ENCODE data around the gene LRWD1. TPM values are rescaled to one million over a fixed set of nuclear protein-coding genes. Genes with fewer than 3 reads are reported as not detected.

Gene LRWD1
- total and polyA plus RNA-seq, 12 donors = 6.5 to 21.3 (median 9.5) TPM

- WGBS, 2 donors = 92 to 93% methylated on average over 10 of the region's 10 CpGs
- intact Hi-C loops (cut with DNase I) = no loop called here
- Histone ChIP-seq H3K4me1 (no peaks in the 10 kb centered on the region), H3K36me3 (peaks cover 0 to 51% (median 16%) of the 10 kb centered on the region in 9 donors), H3K4me3 (no peak overlapping the region), H3K27ac (no peak overlapping the region), H3K9me3 (no peaks in the 10 kb centered on the region), H3K27me3 (no peaks in the 10 kb centered on the region)
- TF ChIP-seq, protein P1, sequence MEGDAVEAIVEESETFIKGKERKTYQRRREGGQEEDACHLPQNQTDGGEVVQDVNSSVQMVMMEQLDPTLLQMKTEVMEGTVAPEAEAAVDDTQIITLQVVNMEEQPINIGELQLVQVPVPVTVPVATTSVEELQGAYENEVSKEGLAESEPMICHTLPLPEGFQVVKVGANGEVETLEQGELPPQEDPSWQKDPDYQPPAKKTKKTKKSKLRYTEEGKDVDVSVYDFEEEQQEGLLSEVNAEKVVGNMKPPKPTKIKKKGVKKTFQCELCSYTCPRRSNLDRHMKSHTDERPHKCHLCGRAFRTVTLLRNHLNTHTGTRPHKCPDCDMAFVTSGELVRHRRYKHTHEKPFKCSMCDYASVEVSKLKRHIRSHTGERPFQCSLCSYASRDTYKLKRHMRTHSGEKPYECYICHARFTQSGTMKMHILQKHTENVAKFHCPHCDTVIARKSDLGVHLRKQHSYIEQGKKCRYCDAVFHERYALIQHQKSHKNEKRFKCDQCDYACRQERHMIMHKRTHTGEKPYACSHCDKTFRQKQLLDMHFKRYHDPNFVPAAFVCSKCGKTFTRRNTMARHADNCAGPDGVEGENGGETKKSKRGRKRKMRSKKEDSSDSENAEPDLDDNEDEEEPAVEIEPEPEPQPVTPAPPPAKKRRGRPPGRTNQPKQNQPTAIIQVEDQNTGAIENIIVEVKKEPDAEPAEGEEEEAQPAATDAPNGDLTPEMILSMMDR (IDR thresholded peaks at IDR 0.05) = no peak
- no peak for DNase-seq
- no peak for ATAC-seq
Observed at GRCh38 chr7:102456327-102456726, 8.5 kb upstream of the LRWD1 start.

GRCh38 chr7:102457352-102457924 is 7.3 kb upstream of the LRWD1 start:
- intact Hi-C loops (cut with DNase I) = no loop called here
- ATAC-seq = peak in 2 of 8 donors; percentile 7 to 10

DNA sequence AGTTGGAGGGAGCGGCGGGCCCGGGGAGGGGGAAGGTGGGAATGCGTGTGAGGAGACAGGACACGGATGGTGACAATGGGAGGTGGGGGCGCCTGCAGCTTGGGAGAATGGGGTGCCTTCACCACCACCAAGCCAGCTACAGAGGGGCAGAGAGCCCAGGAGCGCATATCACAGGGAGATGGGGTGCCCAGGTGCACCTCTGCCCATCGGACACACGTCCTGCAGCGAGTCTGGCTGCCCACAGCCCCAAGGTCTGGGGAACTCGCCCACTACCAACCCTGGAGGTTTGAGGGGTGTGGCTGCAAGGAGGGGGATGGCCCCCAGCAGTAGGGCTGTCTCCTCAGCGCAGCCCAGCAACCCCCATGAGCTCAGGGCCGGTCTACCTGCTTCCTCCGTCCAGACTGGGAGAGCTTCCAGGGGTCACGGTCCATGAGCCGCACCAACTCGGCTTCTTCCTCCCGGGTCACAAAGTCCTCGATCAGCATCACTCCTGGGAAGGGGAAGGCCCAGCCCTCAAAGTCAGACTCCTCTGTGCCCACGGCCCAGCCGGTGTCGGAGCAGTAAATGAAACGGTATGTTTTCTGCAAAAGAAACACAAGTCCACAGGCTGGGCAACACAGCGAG is 5.5 kb upstream of the LRWD1 start:
- no peak overlapping the region for H3K4me3 ChIP-seq
- H3K9me3 ChIP-seq = no peaks in the 10 kb centered on the region
- H3K4me1 ChIP-seq = peaks cover 0 to 15% (median 11%) of the 10 kb centered on the region in 9 donors
- no peaks in the 10 kb centered on the region for H3K27me3 ChIP-seq
- DNase-seq = no peak
- 95 to 97% methylated on average over 24 of the region's 24 CpGs for WGBS, 2 donors
- ATAC-seq = no peak
- H3K27ac ChIP-seq = no peak overlapping the region
- intact Hi-C loops (cut with DNase I) = no loop called here
- H3K36me3 ChIP-seq = peaks cover 0 to 51% (median 16%) of the 10 kb centered on the region in 9 donors
- TF ChIP-seq, protein P1 (IDR thresholded peaks at IDR 0.05) = no peak

More at GRCh38 chr7:102457352-102457924, 7.3 kb upstream of the LRWD1 start:
- WGBS, 2 donors = 93 to 94% methylated on average over 40 of the region's 40 CpGs
- no peak overlapping the region for H3K4me3 ChIP-seq
- no peaks in the 10 kb centered on the region for H3K27me3 ChIP-seq
- no peaks in the 10 kb centered on the region for H3K4me1 ChIP-seq
- TF ChIP-seq, protein P1 (IDR thresholded peaks at IDR 0.05) = no peak
- no peak for DNase-seq
- H3K27ac ChIP-seq = no peak overlapping the region
- H3K36me3 ChIP-seq = peaks cover 0 to 51% (median 16%) of the 10 kb centered on the region in 9 donors
- H3K9me3 ChIP-seq = no peaks in the 10 kb centered on the region

GRCh38 chr7:102460467-102460866 is 4.3 kb upstream of the LRWD1 start:
- TF ChIP-seq, protein P1 (IDR thresholded peaks at IDR 0.05) = no peak
- Histone ChIP-seq H3K36me3 (peaks cover 0 to 48% (median 16%) of the 10 kb centered on the region in 9 donors), H3K4me1 (peaks cover under 1 to 19% (median 14%) of the 10 kb centered on the region in 9 donors), H3K27ac (no peak overlapping the region), H3K4me3 (no peak overlapping the region), H3K27me3 (no peaks in the 10 kb centered on the region), H3K9me3 (no peaks in the 10 kb centered on the region)
- DNase-seq (no peak), ATAC-seq (no peak)
- 85 to 87% methylated on average over 8 of the region's 8 CpGs for WGBS, 2 donors
- intact Hi-C loops (cut with DNase I) = loop anchor here in 2 of 10 donors (10.0 kb wide), 2 partner anchors 46 to 176 kb away; partner anchors contain the start of gene SH2B2 (in 1 of the 2)
